GM18517 (cell line): ENCODE data around the gene DIS3L2.

ENCODE experiments used
- ATAC-seq: cut with Tn5 transposase; IDR thresholded peaks from one replicate; pipeline ENCODE4 v1.9.1; 2021; ENCODE audit warnings: mild to moderate bottlenecking, moderate library complexity; ENCODE audit not compliant: unreplicated experiment

DIS3L2 gene

DNA sequence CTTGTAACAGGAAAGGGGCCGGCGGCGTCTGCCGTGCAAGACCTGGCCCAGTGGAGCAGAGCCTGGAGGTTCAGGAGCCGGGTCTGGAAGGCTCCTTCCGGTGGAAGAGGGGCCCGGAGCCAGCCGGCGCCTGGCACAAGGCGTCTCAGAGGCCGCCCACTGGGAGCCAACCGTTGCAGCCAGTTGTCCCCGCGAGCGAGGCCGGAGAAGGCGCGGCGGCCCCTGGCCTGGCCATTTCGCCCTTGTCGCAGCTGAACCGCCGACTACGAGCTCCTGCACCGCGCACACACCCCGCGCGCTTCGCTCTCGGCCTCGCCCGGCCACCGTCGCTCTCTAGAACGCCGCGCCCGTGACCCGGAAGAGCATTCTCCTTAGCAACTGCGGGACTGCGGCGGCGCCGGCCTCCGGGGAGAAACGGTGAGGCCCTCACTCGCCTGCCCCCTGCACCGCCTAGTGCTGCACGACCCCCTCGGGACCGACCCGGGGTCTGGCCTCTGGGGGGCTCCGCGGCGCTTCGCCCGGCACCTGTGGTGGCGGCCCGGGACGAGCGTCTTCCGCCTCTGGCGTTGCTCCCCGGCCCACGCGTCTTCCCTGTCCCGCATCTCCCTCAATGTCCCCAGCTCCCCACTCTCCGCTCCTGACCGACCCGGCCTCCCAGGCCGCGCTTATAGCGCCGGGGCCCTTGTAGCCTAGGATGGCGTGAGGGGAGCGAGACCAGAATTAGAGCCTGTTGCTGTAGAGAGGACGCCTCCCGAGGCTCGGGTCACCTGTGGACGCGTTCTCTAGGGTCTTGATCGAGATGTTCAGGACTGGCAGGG lies at the start of gene DIS3L2:
Gene DIS3L2, plus strand, starts transcription at position 365 of the 818 bp plus-strand sequence. CDS start 53,215 bp downstream, outside the sequence.
- ATAC-seq: peak; percentile 88

GRCh38 chr2:231914077-231914690 lies 47.3 kb upstream of the DIS3L2 start:
- ATAC-seq: no peak

- ATAC-seq: no peak
Measured at GRCh38 chr2:231917280-231918066, 44.0 kb upstream of the DIS3L2 start.

DNA sequence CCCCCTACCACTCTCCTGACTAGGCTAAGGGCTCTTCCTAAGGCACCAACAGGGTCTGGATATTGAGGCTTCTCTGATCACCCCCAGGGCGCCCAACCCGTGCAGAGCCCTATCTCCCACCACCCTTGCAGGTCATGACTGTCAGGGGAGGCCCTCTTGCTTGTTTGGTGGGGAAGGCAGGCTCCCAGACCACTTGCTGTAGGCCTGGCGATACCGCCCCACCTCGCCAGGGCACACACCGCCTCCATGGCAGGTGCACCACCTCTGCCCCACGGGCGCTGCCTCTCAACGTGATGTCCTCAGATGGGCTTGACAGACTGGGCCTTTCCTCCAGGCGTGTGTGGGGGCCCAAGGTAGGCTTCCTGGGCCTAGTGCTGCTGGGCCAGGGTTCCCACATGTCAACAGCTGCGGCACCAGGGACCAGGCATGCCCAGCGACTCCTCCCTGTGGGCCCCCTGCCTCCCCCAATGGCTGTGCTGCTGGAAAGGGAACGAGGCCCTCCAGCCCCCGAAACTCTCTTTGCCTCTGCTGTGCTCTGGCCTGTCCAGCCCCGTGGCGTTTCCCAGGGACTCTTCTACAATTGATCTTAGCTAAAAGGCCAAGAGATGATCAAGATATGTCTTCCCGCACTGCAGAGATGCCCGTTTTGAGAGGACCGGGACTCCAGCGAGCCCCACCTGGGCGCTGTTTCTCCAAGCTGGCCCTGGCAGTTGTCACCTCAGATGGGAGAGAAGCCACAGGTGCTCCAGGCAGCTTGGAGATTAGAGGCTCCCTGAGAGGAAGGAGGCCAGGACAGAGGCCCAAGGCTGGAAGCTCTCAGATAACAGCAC lies 42.8 kb upstream of the DIS3L2 start:
- ATAC-seq: no peak

- no peak for ATAC-seq
Measured at GRCh38 chr2:231919341-231920035, 42.0 kb upstream of the DIS3L2 start.

- ATAC-seq: no peak
Measured at GRCh38 chr2:231920366-231920765, 41.1 kb upstream of the DIS3L2 start.

GRCh38 chr2:231920795-231921194 lies 40.7 kb upstream of the DIS3L2 start:
- ATAC-seq: no peak

DNA sequence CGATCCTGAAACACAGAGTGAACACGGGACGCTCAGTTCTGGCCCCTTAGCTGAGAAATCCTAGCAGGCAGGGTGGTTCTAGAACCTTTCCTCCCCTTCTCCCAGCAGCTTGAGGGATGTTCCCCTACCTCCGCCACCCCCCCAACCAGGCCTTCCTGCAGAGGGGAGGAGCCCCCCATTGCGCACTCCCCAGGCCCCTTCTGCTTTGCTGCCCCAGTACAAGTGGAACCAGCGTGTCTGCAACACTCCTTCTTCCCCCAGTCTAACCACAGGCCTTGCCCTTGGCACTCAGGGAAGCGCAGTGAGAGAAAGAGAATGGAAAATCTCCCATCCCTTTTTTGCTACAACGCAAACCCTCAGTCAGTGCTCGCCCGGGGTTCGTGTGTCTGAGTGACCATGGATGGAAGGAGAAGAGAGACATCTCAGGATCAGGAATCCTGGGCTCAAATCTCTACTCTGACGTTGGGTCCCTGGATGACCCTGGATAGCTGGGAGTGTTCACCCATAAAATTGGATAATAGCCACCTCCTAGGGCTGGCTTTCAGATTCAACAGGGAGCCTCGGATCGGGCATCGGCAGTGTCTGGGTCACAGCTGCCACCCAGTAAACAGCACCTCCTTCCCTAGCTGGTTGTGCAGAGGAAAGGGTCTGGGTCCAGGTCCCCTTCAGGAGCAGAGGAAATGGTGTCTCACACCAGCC lies 39.1 kb upstream of the DIS3L2 start:
- ATAC-seq: no peak

DNA sequence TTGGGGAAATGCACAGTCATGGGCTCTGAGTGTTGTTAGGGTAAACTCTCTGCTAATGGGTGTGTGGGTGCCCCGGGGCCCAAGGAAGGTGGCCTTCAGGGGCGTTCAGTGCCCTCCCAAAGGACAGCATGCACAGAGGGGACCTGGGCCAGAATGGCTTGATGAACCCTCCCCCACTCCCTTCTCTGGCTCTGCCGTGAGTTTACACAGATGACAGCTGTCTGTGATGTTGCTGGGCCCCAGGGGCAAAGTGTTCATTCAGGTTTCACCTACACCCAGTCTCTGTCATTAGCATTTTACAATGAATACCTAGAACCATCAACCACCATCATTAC lies 38.5 kb upstream of the DIS3L2 start:
- ATAC-seq: no peak

GRCh38 chr2:231923951-231924888 lies 37.3 kb upstream of the DIS3L2 start:
- no peak for ATAC-seq

DNA sequence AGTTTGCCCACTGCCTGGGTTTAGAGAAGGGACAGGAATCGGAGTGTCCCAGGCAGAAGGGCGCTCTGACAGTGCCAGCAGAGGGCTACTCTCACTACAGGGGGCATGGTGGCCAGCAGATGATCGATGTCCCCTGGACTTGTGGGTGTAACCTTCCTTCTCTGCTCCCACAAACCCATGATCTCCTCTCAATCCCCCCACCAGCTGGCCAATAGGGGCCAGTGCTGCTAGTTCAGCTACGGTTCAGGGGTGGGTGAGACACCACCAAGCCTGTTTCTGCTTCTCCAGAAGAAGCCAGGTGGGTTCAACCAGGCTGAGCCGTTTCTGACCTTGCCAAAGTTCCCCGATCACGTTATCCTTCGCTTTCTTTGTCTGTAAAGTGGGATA lies 36.6 kb upstream of the DIS3L2 start:
- no peak for ATAC-seq

DNA sequence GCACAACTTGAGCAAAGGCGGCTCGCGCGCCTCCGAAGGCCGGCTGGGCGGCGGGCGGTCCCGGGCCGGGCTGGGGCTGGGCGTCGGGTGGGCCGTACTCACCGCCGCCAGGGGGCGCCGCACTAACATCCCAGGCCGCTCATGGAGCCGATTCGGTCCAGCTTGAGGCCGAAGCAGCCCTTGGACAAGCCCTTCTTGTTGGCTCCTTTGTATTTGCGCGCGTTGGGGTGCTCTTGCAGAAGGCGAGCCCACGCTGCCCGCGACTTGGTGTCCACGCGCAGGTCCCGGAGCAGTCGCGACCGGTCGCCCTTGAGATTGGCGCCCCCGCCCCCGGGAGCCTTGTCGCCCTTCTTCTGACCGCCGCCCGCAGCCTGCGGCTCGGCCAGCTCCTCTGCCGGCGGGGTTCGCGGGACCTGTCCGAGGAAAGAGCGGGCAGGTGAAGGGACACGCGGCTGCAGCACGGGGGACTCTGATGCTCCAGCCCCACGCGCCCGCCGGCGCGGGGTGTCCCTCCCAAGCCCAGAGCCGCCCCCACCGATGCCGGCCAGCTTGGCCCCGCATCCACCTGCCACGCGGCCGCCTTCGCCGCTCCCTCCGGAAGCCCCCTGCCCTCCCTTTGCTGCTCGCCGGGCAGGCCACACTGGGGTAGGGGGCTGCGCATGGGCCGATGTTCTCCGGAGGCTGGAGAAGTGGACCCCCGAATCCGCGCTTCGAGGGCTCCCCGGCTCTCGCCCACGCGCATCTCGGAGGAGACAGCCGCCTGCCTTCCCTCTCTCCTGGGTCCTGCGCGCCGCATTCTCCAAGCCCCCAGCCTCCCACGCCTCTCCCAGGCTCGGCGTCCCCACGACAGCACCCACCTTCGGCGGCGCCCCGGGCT lies 36.0 kb upstream of the DIS3L2 start:
- ATAC-seq: no peak

DNA sequence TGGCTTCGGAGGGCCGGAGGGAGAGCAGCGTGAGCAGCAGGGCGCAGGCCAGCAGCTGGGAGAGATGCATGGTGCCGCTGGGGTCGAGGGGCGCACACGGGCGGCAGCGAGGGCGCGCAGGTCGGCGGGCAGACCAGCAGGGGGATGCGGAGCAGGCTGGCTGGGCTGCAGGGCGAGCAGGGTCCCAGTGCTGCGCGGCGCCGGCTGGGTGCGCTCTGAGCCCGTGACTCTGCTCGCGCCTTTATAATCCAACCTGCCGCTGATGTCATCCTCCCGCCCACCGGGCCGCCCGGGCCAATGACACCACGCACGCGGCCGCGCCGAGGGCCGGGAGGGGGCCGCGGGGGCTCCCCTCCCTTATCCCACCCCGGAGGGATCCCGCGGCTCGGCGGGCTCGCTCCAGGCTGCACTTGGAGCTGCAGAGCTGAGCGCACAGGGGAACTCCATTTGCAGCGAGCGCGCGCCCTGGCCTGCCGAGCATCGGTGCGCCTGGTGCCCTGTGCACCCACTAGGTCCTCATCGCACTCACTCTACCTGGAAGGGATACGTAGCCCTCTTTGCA lies 35.3 kb upstream of the DIS3L2 start, which contains the start of gene NPPC:
Gene NPPC, minus strand, starts transcription at position 217 of the 562 bp plus-strand sequence. Its CDS starts 147 bp downstream, at position 70.
- ATAC-seq: no peak

DNA sequence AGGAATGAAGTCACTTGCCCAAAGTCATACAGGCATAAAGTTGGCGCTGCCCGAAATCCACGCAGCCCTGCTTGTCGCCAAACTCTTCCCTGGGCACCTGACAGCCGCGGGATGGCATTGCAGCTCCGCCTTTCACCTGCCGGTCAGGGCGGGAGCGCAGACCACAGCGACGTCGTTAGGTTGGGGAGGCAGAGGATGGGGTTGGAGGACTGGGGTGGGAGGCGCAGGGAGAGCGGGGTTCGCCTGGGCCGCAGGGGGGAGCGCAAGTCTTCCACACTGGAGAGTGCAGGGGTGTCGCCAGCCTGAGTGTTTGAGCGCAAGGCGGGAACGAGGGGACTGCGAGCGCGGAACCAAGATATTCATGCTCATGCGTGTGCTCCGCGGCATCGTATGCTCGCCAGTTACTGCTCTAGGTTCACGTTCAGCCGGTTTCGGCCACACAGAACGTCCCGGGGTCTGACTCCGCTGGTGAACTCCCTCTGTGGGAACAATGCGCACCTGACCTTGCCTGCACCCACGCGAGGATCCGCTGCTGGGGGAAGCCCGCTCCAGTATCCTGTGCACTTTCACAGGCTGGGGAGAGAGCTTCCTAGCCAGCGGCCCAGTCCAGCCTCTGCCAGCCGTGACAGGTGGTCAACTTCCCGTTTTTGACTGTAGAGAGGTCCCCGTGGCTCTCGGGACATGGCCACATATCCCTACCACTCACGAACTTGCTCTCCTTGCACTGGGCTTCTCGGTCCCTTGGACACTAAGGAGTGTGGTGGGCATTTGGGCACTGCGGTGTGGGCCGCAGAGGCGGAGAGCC lies 34.5 kb upstream of the DIS3L2 start:
- no peak for ATAC-seq

DNA sequence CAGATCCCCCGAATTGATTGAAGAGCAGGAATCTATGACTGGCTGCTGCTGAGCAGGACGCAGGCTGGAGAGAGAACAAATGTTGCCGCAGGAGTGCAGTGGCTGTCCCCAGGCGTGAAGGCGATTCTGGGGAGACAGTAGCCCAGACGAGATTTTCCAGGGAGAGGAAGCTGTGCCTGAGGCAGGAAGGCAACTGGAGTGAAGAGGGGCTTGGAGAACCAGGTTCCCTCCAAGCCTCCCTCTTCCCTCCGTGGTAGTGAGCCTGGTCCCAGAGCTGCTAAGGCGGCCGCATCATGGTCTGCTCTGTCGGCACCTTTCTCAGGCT lies 34.0 kb upstream of the DIS3L2 start:
- ATAC-seq: no peak

GRCh38 chr2:231928481-231928880 lies 33.0 kb upstream of the DIS3L2 start:
- ATAC-seq: no peak
